CD4-positive, alpha-beta T cell (primary cell): ENCODE results near the gene DIPK1A. TPM values are rescaled to one million over a fixed set of nuclear protein-coding genes. Genes with fewer than 3 reads are reported as not detected.

Source experiments
- ATAC-seq: fragments of 200-7000 bp; cut with Tn5 transposase; one replicate; pipeline ENCODE4 v1.10.0; 2022; ENCODE audit warnings: mild to moderate bottlenecking; ENCODE audit not compliant: poor library complexity
- CTCF ChIA-PET: fragments of 350-600 bp; sonication (Branson Sonifier 250); formaldehyde crosslinking; loops from one replicate; lab custom pipeline; 2021; ENCODE audit warnings: antibody characterized with exemption, inconsistent platforms; lab: Charles Lee
- POLR2A ChIA-PET: fragments of 350-600 bp; sonication (Branson Sonifier 250); formaldehyde crosslinking; loops from one replicate; lab custom pipeline; 2021; ENCODE audit warnings: antibody characterized with exemption, inconsistent platforms; lab: Charles Lee
- DNase-seq, 14 experiments: peaks; one replicate each; pipeline ENCODE4 v3.0.0-alpha.2; 2013 to 2020; ENCODE audit warnings: mixed read lengths in 2 of 14
- H3K27ac ChIP-seq, 2 donors: one replicate each; pipeline versions ENCODE4 v1.5.1 to v1.7.0; 2013; ENCODE audit warnings: low read length in 2 of 2, low read depth in 1 of 2, mild to moderate bottlenecking in 1 of 2
- H3K27me3 ChIP-seq, 2 experiments: 1 replicate in 1 of 2; 2 replicates in 1 of 2; pipeline versions ENCODE4 v1.6.1 to v1.7.0; 2013; ENCODE audit warnings: low read length in 2 of 2, control low read depth in 1 of 2, mild to moderate bottlenecking in 1 of 2, moderate library complexity in 1 of 2; ENCODE audit not compliant: insufficient read depth in 2 of 2, control insufficient read depth in 1 of 2
- H3K36me3 ChIP-seq: one replicate; pipeline ENCODE4 v1.6.1; 2013; ENCODE audit warnings: low read length, control low read depth; ENCODE audit not compliant: insufficient read depth
- H3K4me1 ChIP-seq: one replicate; pipeline ENCODE4 v1.6.1; 2013; ENCODE audit warnings: low read length, control low read depth; ENCODE audit not compliant: insufficient read depth
- H3K4me3 ChIP-seq: one replicate; pipeline ENCODE4 v1.5.1; 2013; ENCODE audit warnings: mild to moderate bottlenecking, low read length, moderate library complexity
- H3K9me3 ChIP-seq, 2 experiments: 1 replicate in 1 of 2; 2 replicates in 1 of 2; pipeline versions ENCODE4 v1.6.1 to v1.7.0; 2013; ENCODE audit warnings: low read length in 2 of 2, mild to moderate bottlenecking in 2 of 2, control low read depth in 1 of 2, moderate library complexity in 1 of 2; ENCODE audit not compliant: control insufficient read depth in 1 of 2, insufficient read depth in 1 of 2
- H3K27ac Mint-ChIP-seq: one replicate; pipeline ENCODE4 v1.8.0; 2020; ENCODE audit warnings: mixed read lengths
- H3K27me3 Mint-ChIP-seq: one replicate; pipeline ENCODE4 v1.8.0; 2021; ENCODE audit warnings: mixed read lengths
- H3K36me3 Mint-ChIP-seq: one replicate; pipeline ENCODE4 v1.8.0; 2021; ENCODE audit warnings: low read depth, mixed read lengths
- H3K4me1 Mint-ChIP-seq: one replicate; pipeline ENCODE4 v1.8.0; 2021; ENCODE audit warnings: low read depth, mixed read lengths
- H3K4me3 Mint-ChIP-seq: one replicate; pipeline ENCODE4 v1.8.0; 2020; ENCODE audit warnings: mild to moderate bottlenecking, mixed read lengths
- H3K9me3 Mint-ChIP-seq: one replicate; pipeline ENCODE4 v1.8.0; 2020; ENCODE audit warnings: mixed read lengths
- intact Hi-C, 2 experiments: fragments of 100-400 bp; cut with DNase I in 1 of 2; cut with micrococcal nuclease in 1 of 2; formaldehyde crosslinking; loops; one replicate each; pipeline versions ENCODE4 v1.15.1 to v1.9.0; 2023 to 2025; cut with DNase I, micrococcal nuclease
- total RNA-seq, 174 experiments: library from RNA in 2 of 174; stranded (reverse) in 2 of 174; gene quantifications; one replicate each; pipeline ENCODE4 v1.2.3 and lab custom pipeline; 2021 to 2026
- TF ChIP-seq, protein P1 (sequence below): fragments of 200-600 bp; IDR thresholded peaks from one replicate; pipeline ENCODE4 v1.8.0; 2022; ENCODE audit warnings: antibody characterized with exemption, mild to moderate bottlenecking

Gene DIPK1A
- total RNA-seq, 2 experiments from 2014 or later = 7.0 to 7.3 TPM

DNA sequence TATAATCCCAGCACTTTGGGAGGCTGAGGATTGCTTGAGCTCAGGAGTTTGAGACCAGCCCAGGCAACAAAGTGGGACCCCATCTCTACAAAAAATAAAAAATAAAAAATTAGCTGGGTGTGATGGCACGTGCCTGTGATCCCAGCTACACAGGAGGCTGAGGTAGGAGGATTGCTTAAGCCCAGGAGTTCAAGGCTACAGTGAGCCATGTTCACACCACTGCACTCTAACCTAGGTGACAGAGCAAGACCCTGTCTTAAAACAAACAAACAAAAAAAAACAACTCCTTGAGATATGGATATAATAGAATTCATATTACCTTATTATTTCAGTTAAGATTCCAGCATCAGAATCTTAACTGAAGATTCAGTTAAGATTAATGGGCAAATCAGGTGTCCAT is 77.1 kb downstream of the DIPK1A start:
- no peaks in the 10 kb centered on the region for H3K27me3 ChIP-seq
- TF ChIP-seq, protein P1, sequence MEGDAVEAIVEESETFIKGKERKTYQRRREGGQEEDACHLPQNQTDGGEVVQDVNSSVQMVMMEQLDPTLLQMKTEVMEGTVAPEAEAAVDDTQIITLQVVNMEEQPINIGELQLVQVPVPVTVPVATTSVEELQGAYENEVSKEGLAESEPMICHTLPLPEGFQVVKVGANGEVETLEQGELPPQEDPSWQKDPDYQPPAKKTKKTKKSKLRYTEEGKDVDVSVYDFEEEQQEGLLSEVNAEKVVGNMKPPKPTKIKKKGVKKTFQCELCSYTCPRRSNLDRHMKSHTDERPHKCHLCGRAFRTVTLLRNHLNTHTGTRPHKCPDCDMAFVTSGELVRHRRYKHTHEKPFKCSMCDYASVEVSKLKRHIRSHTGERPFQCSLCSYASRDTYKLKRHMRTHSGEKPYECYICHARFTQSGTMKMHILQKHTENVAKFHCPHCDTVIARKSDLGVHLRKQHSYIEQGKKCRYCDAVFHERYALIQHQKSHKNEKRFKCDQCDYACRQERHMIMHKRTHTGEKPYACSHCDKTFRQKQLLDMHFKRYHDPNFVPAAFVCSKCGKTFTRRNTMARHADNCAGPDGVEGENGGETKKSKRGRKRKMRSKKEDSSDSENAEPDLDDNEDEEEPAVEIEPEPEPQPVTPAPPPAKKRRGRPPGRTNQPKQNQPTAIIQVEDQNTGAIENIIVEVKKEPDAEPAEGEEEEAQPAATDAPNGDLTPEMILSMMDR = no peak
- POLR2A ChIA-PET = interaction anchor here (2.8 kb wide), 2 partner anchors 52 to 77 kb away, joined by 16 to 34 read pairs; partner anchors contain the start of genes DIPK1A and RPL5

DNA sequence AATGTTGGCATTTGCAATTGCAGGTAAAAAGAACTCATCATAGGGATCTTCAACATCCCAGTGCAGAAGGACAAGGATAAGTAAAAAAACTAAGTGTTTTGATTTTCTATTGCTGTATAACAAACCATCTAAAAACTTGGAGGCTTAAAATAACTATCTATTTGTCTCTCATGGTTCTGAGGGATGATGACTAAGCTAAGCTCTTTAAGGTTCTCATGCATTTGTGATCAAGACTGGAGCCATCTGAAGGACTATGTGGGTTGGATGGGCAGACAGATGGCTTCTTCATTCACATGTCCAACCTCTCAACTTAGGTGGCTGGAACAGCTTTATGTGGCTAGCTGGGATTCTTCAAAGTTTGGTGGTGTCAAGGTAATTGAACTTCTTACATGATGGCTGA is 78.0 kb downstream of the DIPK1A start:
- Mint-ChIP-seq H3K4me3 (peak overlapping the region; percentile 27), H3K27me3 (no peaks in the 10 kb centered on the region), H3K36me3 (no peaks in the 10 kb centered on the region), H3K4me1 (peaks cover 48% of the 10 kb centered on the region), H3K9me3 (no peaks in the 10 kb centered on the region), H3K27ac (peak overlapping the region; percentile 86)
- no peak for DNase-seq
- ChIA-PET POLR2A (interaction anchor here (0.9 to 2.8 kb wide), 8 partner anchors 13 to 98 kb away, joined by 3 to 34 read pairs (median 4); partner anchors contain the start of genes DIPK1A and RPL5), CTCF (interaction anchor here (0.8 to 1.9 kb wide), 11 partner anchors 9 to 111 kb away, joined by 3 to 8 read pairs (median 4); partner anchors contain the start of gene DIPK1A)
- Histone ChIP-seq H3K36me3 (no peaks in the 10 kb centered on the region), H3K27ac (peak overlapping the region; percentile 33 to 65), H3K4me1 (peaks cover 19% of the 10 kb centered on the region), H3K4me3 (no peak overlapping the region), H3K9me3 (no peaks in the 10 kb centered on the region), H3K27me3 (no peaks in the 10 kb centered on the region)
- peak; percentile 30 for ATAC-seq
- TF ChIP-seq, protein P1 = no peak
- intact Hi-C loops = loop anchor here in 1 of 2 experiments (5.0 kb wide), 1 partner anchor 79 kb away; the partner anchor contains the start of gene DIPK1A

More for the DNA sequence above, 77.1 kb downstream of the DIPK1A start:
- no peaks in the 10 kb centered on the region for H3K36me3 ChIP-seq
- H3K4me3 ChIP-seq = no peak overlapping the region
- H3K9me3 ChIP-seq = peaks cover 0 to 3% of the 10 kb centered on the region in 2 experiments
- Mint-ChIP-seq H3K27me3 (no peaks in the 10 kb centered on the region), H3K4me1 (peaks cover 53% of the 10 kb centered on the region), H3K27ac (peak overlapping the region; percentile 86), H3K36me3 (no peaks in the 10 kb centered on the region), H3K4me3 (no peak overlapping the region), H3K9me3 (peaks cover 3% of the 10 kb centered on the region)
- intact Hi-C loops = loop anchor here in 1 of 2 experiments (5.0 kb wide), 1 partner anchor 78 kb away; the partner anchor contains the start of gene DIPK1A
- no peak for ATAC-seq
- H3K4me1 ChIP-seq = peaks cover 18% of the 10 kb centered on the region
- no peak for DNase-seq
- CTCF ChIA-PET = interaction anchor here (1.7 to 1.9 kb wide), 3 partner anchors 67 to 110 kb away, joined by 3 to 5 read pairs (median 4); no protein-coding TSS in a partner anchor
- peak overlapping the region; percentile 33 to 65 for H3K27ac ChIP-seq

DNA sequence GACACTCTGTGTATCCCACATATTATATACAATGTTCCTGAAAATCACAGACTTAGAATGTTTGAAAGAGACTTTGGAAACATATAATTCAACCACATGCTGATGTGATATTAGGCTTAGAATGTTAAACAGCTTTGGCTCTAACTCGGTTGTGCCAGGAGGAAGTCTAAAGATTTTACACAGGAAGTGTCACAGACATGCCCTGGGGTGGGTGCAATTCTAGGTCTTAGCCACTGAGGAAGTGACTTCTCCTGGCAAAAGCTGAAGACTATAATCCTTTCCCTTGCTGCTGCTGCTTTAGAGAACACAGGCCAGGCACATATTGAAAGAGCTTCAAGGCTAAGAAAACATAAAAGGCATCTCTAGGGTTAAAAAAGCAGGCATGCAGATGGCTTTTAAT is 78.4 kb downstream of the DIPK1A start:
- intact Hi-C loops = loop anchor here in 1 of 2 experiments (5.0 kb wide), 1 partner anchor 79 kb away; the partner anchor contains the start of gene DIPK1A
- Histone ChIP-seq H3K27ac (peak overlapping the region; percentile 33 to 65), H3K27me3 (no peaks in the 10 kb centered on the region), H3K9me3 (no peaks in the 10 kb centered on the region), H3K4me1 (peaks cover 22% of the 10 kb centered on the region), H3K36me3 (no peaks in the 10 kb centered on the region), H3K4me3 (no peak overlapping the region)
- DNase-seq (peak in 13 of 14 experiments; percentile 22 to 73 (median 45)), ATAC-seq (peak; percentile 97)
- no peaks in the 10 kb centered on the region for H3K9me3 Mint-ChIP-seq
- TF ChIP-seq, protein P1 = no peak
- H3K27me3 Mint-ChIP-seq = no peaks in the 10 kb centered on the region
- H3K4me1 Mint-ChIP-seq = peaks cover 49% of the 10 kb centered on the region
- ChIA-PET POLR2A (interaction anchor here (0.9 to 2.8 kb wide), 8 partner anchors 13 to 99 kb away, joined by 3 to 34 read pairs (median 4); partner anchors contain the start of genes DIPK1A and RPL5), CTCF (interaction anchor here (0.8 to 1.9 kb wide), 12 partner anchors 10 to 111 kb away, joined by 3 to 8 read pairs (median 4); partner anchors contain the start of genes DIPK1A and RPL5)
- H3K4me3 Mint-ChIP-seq = peak overlapping the region; percentile 27
- peak overlapping the region; percentile 86 for H3K27ac Mint-ChIP-seq
- H3K36me3 Mint-ChIP-seq = no peaks in the 10 kb centered on the region
